NCI-H446 treated with DMSO at 0.1 percent for 48 hours (cell line): ENCODE measurements around the gene CEP170.
"Not testable (repeated sequence)": the region's sequence is repeated elsewhere in the genome, so short reads cannot be mapped to it uniquely, and the experiment has no call there.

Experiments used
- DNase-seq: peaks from one replicate; lab custom pipeline; 2025; lab: John Stamatoyannopoulos, UW

Gene CEP170

GRCh38 chr1:243233908-243234307 lies 21.2 kb downstream of the CEP170 start:
- peak; percentile 61 for DNase-seq

- DNase-seq, result peak; percentile 21
Observed at GRCh38 chr1:243230914-243231313, 24.2 kb downstream of the CEP170 start.

GRCh38 chr1:243229526-243229925 lies 25.6 kb downstream of the CEP170 start:
- no peak for DNase-seq

GRCh38 chr1:243227622-243228021 lies 27.5 kb downstream of the CEP170 start:
- no peak for DNase-seq

DNA sequence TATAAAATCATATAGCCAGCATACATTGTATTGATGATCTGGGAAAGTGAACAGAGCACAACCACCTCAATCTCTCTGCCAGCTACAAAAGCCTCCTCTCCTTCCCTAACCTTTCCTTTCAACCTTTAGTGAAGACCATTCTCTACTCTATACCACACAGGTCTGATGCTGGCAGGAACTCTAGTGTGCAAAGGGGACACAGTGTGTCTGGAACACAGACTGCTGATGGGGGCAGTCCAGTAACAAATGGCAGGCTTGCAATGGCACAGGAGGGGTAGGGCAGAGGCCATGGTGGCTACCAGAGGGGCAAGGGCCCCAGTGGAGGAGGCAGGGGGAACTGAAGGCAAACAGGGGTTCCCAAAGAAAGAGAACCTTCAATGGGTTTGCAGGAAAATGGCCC lies 37.0 kb downstream of the CEP170 start:
- DNase-seq, result no peak

DNA sequence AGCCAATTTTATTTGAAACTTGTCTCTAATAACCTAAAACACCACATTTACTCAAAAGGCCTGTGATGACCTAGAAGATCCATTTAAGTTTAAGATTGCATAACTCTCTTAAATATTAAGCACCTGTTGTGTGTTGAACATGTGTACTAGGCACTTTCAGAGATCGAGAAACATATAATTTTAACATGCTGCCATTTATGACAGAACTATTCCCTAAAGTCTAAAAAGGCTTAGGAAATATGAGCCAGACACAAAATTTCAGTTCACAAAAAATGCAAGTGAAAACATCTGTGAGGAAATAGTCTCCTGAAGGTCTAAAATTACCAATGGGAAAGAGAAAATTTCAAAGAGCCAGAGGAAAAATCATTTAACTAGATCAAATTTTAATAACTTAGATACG lies 37.7 kb downstream of the CEP170 start:
- DNase-seq, result no peak

DNA sequence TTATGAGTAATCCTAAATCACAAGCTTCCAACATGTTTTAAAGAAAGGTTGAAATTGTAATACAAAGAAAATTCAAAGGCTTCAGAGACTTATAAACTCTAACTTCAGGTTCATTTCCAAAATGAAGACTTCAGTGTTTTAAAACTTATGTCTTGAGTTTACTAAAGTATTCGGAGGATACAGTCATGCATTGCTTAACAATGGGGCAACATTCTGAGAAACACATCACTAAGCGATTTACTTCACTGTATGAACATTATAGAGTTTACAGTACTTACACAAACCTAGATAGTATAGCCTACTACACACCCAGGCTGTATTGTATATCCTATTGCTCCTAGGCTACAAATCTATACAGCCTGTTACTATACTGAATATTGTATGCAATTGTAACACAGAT lies 38.3 kb downstream of the CEP170 start:
- DNase-seq, result no peak

GRCh38 chr1:243215276-243215875 lies 39.7 kb downstream of the CEP170 start:
- not testable (repeated sequence) for DNase-seq

DNA sequence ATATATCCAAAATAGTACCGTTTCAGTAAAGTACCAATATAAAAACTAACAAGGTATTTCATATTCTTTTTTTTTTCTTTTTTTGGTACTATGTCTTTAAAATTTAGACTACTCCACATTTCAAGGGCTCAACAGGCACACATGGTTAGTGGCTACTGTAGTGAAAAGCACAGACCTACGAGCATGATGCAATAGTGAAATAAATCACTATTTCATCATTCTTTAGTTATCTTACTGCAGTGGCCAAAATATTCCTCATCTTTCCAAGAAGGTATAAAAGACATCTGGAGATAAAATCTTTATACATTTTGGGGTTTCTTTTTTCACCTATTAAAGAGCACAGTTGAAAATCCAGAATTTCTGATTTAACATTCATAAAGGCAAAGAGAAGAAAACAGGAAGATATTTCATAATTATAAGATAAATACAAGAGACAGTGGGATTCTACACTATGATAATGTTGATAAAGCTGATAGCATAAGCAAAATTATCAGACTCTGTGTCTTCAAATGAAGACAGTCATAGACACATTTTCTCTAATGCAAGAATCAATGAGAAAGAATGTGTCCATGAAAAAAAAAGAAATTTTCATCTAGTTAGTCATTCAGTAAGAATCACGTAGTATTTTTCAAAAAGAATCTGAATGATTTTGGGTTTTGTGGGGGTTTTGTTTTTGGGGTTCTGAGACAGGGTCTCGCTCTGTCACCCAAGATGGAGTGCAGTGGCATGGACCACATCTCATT lies 41.9 kb downstream of the CEP170 start:
- peak; percentile 9 for DNase-seq

- DNase-seq, result peak; percentile 42
Observed at GRCh38 chr1:243211984-243212383, 43.1 kb downstream of the CEP170 start.

DNA sequence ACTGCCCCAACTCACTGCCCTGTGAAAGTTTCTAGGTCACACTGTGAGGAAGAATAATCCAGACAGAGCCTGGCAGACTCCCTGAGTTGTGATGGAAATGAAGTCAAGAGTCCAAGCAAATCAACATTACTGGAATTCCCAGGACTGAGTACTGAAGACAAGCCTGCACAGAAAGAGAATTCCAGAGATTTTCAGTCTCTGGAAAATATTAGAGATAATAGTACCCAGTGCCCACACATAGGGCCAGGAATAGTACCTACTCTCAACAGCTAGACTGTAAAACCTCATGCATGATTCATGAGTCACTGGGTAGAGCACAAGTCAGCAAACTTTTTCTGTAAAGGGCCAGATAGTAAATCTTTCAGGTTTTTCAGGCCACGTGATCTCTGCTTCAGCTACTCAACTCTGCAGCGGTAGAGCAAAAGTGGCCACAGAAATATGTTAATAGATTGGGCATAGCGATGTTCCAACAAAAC lies 50.0 kb downstream of the CEP170 start:
- DNase-seq, result not testable (repeated sequence)

DNA sequence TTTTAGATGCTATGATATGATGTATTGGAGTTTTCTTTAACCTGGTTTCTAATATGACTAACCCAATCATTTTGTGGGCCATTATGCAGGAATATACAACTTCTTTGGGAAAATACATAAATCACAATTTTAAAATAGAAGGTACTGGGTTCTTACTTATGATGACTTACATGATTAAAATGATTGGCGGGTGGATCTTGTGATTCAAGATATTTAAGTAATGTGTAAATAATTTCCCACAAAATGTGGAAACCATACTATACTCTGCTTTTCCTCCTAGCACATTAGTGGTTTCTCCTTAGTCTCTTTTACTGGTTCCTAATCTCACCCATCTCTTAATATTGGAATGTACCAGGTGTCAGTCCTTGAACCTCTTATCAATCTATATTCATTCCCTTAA lies 50.7 kb downstream of the CEP170 start:
- DNase-seq, result not testable (repeated sequence)

- DNase-seq, result not testable (repeated sequence)
Observed at GRCh38 chr1:243203196-243203595, 51.9 kb downstream of the CEP170 start.

GRCh38 chr1:243201316-243201715 lies 53.8 kb downstream of the CEP170 start:
- DNase-seq, result not testable (repeated sequence)

GRCh38 chr1:243197524-243197923 lies 57.6 kb downstream of the CEP170 start:
- not testable (repeated sequence) for DNase-seq

- not testable (repeated sequence) for DNase-seq
Observed at GRCh38 chr1:243193330-243193729, 61.8 kb downstream of the CEP170 start.

DNA sequence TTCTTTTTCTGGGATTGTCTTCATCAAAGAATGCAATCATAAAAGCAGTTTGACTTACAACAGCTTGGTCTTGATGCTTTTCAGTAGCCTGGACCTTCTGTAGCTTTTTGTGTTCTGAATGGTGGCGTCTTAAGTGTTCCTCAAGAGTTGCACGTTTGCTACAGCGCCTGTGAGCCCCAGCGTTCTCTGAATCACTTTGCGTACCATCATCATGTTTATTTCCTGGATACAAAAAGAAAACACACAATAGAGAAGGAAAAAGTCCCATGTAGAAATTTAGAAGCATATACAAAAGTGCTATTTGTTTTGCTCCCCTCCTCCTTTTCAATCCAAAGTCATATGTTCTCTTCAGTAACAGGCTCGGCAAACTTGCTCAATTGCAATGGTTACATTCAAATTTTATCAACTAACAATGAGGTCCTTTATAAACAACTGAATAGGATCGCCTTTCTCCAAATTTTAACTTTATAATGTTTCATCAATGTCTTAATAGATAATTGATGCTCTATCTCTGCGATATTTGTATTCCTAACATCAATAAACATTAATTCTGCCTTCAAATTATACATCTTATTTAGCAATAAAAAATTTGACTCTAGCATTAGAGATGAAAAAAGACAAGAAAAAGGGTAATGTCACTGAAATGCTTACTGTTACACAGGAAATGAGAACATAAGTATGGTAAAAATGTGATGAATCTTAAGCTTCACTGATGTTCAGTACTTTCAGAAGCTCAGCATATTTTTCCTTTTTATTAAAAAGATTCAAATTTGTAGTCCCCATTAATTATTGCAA lies 68.7 kb downstream of the CEP170 start:
- DNase-seq, result not testable (repeated sequence)

DNA sequence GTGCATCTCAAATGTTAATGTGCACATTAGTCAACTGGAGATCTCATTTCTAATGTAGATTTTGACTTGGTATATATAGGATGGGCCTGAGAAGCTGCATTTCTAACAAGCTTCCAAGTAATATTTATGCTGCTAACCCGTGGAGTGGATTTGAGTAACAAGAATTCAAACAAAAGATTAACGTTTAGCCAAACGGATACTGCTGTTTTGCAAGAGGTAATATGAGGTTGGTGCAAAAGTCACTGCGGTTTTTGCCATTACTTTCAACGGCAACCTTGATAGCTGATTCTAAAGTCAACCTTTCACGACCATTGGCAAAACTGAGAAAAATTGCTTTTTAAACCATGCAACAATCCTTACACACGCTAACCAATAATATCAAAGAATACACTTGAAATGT lies 70.3 kb downstream of the CEP170 start:
- not testable (repeated sequence) for DNase-seq

GRCh38 chr1:243183661-243184060 lies 71.4 kb downstream of the CEP170 start:
- not testable (repeated sequence) for DNase-seq

GRCh38 chr1:243183176-243183575 lies 71.9 kb downstream of the CEP170 start:
- not testable (repeated sequence) for DNase-seq

GRCh38 chr1:243179720-243180119 lies 75.4 kb downstream of the CEP170 start:
- no peak for DNase-seq

- DNase-seq, result not testable (repeated sequence)
Observed at GRCh38 chr1:243177792-243178191, 77.3 kb downstream of the CEP170 start.
